ENCODE data around the gene WWOX.

WWOX gene

DNA sequence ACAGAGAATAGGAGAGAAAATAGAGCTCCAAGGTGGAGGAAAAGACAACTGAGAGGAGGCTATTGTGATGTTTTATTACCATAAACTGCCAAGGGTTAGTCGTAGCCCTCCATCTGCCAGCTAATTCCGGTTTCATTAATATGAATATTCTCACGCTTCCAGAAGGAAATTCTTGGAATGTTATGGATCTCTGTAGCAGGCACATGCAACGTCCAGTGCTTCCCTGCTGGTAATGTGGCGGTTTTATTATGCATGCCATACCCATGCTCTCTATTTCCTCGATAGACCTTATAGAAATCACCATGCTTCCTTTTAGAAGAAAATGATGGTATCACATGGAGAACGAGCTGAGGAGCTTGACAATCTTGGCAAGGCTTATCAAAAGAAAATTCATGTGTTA lies 1037.5 kb downstream of the WWOX start:
- DNase-seq, result no peak

DNA sequence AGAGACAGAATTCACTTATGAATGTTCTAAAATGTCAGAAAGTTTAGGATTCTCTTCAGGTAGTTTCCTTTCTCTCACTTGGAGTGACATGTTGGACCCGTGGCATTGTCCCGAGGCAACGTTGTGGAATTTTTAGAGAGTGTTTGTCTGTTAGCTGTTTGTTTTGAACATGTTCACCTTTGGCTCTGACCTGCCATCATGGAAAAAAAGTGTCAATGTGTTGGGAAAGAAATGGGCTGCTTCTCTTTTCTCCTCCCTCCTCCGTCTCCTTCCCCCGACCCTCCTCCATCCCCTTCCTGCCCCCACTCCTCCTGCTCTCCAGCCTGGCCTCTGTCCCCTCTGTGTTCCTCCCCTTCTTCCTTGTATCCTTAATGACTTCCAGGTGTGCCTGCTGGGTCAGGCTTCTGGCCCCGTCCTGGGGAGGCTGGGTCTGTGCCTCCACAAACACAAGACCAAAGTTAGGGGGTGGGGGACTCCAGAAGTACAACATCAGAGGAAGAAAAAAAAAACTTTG lies 1038.0 kb downstream of the WWOX start:
- DNase-seq, result no peak

DNA sequence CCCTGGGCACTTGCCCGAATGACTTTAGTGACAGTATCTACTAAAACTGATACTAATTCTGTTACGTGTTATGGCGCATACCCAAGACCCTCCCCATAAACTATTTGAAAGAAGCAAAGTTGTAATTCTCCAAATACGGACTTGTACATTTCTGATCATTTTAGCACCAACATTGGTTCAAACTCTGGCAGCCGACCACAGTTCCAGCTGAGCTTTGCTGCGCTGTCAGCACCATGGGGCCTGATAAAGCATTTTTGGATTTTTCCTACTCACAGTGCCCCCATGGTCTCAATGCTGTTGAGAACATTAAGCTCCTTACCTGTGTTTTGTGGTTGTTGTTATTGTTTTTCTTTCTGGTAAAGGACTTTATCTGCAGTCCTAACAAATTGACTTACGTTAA lies 1040.3 kb downstream of the WWOX start:
- DNase-seq, result no peak

GRCh38 chr16:79143026-79143425 lies 1043.6 kb downstream of the WWOX start:
- no peak for DNase-seq

- DNase-seq, result no peak
Measured at GRCh38 chr16:79150151-79150550, 1050.7 kb downstream of the WWOX start.

GRCh38 chr16:79150632-79151310 lies 1051.3 kb downstream of the WWOX start:
- no peak for DNase-seq

DNA sequence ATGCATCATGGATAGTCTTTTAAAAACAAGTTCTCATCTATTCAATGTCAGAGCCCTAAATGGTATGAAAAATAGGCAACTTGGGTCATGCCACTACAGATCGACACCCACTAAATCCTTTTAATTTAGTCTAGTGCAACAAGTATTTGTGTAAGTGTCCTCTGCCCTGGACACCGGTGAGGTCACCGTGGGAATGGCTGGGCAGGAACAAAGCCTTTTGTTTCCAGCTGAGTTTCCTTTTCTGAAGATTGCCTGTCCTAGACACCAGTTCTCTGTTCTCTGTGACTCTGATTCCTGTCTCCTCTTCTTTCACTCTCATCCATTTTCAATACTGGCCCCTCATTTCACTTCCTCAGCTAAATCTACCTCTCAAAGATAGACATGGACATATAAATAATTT lies 1054.6 kb downstream of the WWOX start:
- no peak for DNase-seq

DNA sequence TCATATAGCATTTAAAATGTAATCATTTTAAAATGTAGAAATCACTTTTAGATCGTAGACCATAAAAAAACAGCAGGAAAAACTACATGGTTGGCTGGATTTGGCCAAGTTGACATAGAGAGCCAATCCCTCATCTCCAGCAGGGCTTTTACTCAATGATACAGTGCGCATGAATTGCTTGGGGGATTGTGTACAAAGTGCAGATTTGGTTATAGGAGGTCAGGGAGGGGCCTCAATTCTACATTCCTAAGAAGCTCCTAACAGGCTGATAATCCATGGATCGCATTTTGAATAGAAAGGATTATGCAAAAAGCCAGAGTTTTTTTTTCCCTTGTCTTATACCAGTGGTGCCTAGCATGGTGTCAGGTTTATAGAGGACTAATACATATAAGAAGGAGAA lies 1056.0 kb downstream of the WWOX start:
- DNase-seq, result no peak

GRCh38 chr16:79155904-79156303 lies 1056.5 kb downstream of the WWOX start:
- no peak for DNase-seq

DNA sequence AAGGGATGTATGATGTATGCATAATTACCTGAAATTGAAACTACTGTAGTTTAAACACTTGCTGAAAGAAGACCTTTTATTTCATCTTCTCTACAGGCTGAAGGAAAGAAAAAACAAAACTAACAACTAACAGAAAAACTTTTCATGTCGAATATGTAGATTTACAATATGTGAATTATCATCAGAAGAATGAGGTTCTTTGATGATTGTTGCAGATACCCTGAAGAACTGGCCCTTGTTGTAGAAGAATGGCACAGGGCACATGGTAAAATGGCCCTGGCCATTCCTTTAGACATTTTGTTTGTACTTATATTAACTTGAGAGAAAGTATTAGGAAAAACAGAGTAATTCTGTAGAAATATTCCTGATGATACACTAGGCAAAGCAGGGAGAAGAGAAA lies 1057.3 kb downstream of the WWOX start:
- no peak for DNase-seq

DNA sequence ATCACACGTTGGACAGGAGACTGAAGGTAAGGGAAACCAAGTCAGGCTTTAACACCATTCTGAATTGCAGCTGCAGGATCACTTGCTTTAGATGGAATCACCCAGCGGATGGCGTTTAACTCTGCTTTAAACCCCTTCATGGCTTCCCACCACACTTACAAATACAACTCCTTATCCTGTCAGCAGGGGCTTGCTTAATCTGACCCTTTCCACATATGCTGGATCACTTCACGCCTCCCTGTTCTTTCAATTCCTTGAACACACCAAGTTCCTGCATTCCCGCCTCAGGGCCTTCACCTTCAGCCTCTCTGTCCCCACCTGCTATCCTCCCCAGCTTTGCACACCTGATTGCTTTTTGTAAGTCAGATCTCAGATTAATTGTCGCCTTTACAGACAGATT lies 1058.9 kb downstream of the WWOX start:
- no peak for DNase-seq

DNA sequence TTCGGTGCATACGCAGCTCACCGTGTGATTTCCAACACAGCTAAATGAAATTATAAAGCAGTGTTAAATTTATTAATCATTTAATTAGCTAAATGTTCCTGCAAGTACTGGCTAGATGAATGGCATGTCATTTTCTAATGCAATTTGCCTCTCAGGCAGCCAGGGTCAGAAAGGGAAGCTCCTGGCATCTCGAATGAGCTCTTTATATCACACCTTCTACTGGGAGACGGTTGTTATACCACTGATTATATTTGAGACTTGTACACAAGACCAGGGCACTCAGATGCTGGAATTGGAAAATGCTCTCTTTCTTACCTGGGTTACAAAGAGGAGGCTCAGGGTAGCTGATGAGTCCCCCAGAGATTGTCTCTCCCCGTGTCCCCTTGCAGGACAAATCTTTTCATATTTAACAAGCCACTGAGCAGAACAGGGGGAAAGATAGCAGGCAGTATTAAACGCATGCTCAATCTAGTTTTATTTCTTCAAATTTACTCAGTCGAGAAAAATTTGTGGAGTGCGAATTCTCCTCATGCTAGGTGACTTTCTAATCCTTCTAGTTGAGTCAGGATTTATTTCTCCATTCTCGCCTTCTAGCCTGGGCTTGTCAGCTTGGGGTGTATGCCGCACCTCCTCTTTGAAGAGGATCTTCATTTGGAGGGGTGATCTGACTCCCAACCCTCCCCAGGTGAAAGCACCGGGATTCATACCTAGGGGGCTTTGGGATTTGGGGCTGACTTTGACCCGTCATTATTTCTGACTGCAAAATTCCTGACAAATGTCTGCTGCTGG lies 1060.0 kb downstream of the WWOX start:
- DNase-seq, result no peak

GRCh38 chr16:79162977-79163376 lies 1063.5 kb downstream of the WWOX start:
- no peak for DNase-seq

DNA sequence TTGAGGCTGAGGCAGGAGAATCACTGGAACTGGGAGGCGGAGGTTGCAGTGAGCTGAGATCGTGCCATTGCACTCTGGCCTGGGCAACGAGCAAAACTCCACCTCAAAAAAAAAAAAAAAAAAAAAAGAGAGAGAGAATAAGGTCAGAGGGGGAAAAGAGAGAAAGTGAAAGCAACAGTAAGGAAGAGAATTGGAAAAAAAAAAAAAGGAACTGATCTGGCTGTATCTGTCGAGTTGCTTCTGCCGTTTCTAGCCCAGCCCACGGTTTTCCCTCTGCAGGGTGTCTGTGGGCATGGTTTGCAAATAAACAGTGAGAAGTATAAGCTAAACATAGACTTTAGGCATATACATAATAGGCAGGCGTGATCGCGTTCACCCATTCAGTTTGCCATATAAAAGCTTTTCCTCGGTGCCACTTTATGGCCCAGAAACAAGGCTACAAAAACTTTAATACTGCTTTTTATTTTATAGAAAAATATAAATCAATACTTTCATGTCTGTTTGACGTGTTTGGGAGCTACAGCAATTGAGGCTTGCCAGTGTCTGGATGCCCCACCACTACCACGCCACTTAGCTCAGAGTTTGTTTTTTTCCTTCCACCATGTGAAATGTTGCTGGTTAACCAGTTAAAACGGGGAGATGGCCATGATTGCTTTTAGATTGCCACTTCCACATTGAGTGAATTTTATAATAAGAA lies 1064.4 kb downstream of the WWOX start:
- no peak for DNase-seq

- no peak for DNase-seq
Measured at GRCh38 chr16:79164388-79164995, 1065.0 kb downstream of the WWOX start.

DNA sequence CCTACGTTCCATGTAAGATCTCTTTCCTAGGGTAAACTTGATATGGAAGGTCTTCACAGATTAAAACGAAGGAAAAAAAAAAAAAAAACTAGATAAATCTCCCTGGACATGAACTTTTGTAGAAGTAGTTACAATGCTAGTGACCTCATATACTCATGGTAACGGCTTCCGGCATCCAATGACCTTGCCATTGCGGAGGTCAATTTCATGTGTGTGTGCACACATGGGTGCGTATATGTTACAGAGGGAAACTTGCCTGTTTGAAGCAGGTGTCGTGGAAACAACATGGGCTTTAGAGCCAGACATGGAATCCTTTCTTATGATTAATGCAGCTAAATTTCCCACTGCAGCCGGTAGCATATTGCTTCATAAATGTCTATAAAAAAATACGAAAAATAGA lies 1065.6 kb downstream of the WWOX start:
- no peak for DNase-seq

- DNase-seq, result no peak
Measured at GRCh38 chr16:79165506-79165905, 1066.1 kb downstream of the WWOX start.

GRCh38 chr16:79167893-79168292 lies 1068.4 kb downstream of the WWOX start:
- no peak for DNase-seq

GRCh38 chr16:79168321-79168720 lies 1068.9 kb downstream of the WWOX start:
- no peak for DNase-seq

GRCh38 chr16:79169239-79169638 lies 1069.8 kb downstream of the WWOX start:
- DNase-seq, result no peak

DNA sequence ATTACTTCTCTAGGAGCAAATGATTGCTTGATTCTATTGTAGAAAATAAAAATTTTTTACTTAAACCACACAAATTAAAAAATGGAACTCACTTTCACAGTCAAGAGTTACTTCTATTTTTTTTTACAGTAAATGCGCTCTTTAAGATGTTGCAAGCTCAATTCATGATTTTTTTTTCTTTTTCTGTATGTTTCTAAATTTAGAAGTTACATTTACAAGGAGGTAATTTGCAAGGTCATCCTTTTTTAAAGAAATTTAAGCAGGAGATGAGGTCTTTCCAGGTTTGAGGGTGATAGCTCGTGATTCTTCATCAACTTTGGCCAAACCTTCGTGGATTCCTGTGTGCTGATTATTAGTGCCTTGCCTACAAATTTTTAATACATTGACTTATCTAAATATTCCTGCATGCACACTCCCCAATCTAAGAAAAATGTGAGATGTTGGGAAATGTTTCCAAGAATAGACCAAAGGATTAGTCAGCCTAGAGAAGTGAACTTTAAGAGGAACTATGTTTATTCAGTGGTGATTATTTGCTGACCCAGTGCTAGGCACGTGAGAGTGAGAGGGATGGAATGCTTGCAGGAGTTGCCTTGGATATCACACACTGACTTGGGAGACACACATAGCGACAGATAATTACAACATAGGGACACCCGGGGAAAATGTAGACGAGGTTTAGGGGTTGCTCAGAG lies 1071.2 kb downstream of the WWOX start:
- DNase-seq, result no peak

DNA sequence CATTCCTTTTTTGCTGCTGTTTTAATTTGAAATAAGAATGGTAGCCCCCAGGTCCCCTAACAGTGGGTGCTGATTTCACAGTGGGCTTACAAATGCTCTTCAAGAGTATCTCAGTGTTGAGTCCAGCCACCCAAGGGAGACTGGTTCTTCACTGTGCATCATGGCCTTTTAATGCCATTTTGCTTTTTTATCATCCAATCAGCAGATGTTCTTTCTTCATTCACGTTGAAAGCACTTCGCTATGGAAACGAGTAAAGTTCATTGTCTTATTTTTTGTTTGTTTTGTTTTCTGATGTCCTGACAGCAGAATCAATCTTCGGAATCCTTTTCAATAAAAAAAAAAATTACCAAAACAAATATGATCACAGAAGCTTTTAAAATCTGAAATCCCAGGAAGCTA lies 1072.0 kb downstream of the WWOX start:
- DNase-seq, result no peak

Measured in NK-92 treated with Interleukin-12 subunit alpha and Interleukin-12 subunit beta, amount 100 ng/mL, for 24 hours (cell line).